GM13976 (cell line): ENCODE results near the gene WNK1.

Source experiments
- DNase-seq: peaks from one replicate; pipeline ENCODE4 v3.0.0; 2012; ENCODE audit warnings: low spot score
- in situ Hi-C: fragments of 300-500 bp; cut with MboI; formaldehyde crosslinking; loops from one replicate; pipeline ENCODE4 v1.12.0; 2022; ENCODE audit warnings: low sequenced_read_pairs, mixed read lengths, inconsistent platforms; ENCODE audit not compliant: unreplicated experiment
- TF ChIP-seq, protein P1 (sequence below): IDR thresholded peaks from 2 replicates; pipeline ENCODE4 v1.5.1; 2012; ENCODE audit warnings: borderline replicate concordance, mild to moderate bottlenecking; ENCODE audit not compliant: insufficient read depth; ENCODE audit errors: extremely low read depth, missing control alignments, control extremely low read depth

Gene WNK1

DNA sequence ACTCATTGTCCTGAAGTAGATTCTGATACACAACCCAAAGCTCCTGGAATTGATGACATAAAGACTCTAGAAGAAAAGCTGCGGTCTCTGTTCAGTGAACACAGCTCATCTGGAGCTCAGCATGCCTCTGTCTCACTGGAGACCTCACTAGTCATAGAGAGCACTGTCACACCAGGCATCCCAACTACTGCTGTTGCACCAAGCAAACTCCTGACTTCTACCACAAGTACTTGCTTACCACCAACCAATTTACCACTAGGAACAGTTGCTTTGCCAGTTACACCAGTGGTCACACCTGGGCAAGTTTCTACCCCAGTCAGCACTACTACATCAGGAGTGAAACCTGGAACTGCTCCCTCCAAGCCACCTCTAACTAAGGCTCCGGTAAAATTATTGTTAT, 133.3 kb downstream of the WNK1 start:
- TF ChIP-seq, protein P1, sequence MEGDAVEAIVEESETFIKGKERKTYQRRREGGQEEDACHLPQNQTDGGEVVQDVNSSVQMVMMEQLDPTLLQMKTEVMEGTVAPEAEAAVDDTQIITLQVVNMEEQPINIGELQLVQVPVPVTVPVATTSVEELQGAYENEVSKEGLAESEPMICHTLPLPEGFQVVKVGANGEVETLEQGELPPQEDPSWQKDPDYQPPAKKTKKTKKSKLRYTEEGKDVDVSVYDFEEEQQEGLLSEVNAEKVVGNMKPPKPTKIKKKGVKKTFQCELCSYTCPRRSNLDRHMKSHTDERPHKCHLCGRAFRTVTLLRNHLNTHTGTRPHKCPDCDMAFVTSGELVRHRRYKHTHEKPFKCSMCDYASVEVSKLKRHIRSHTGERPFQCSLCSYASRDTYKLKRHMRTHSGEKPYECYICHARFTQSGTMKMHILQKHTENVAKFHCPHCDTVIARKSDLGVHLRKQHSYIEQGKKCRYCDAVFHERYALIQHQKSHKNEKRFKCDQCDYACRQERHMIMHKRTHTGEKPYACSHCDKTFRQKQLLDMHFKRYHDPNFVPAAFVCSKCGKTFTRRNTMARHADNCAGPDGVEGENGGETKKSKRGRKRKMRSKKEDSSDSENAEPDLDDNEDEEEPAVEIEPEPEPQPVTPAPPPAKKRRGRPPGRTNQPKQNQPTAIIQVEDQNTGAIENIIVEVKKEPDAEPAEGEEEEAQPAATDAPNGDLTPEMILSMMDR, result no peak
- in situ Hi-C loops, result no loop called here
- no peak for DNase-seq

DNA sequence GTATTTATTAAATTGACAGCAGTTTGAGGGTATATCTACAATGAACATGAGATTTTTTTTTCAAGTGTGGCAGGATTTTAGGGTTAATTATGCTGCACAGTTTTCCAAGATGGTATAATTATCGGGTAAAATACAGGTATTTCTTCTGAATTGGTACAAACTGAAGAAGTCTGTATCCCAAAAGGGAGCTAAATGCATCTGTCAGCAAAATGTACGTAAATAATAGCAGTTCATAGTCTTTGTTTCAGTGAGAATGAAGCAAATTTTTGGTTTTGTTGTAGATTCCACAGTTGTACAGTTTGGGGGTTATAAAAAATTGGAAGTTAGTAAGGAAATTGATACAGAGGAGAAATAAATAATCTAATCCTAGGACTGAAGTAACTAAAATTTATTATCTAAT, 133.8 kb downstream of the WNK1 start:
- DNase-seq, result no peak
- in situ Hi-C loops, result no loop called here
- TF ChIP-seq, protein P1, result no peak

DNA sequence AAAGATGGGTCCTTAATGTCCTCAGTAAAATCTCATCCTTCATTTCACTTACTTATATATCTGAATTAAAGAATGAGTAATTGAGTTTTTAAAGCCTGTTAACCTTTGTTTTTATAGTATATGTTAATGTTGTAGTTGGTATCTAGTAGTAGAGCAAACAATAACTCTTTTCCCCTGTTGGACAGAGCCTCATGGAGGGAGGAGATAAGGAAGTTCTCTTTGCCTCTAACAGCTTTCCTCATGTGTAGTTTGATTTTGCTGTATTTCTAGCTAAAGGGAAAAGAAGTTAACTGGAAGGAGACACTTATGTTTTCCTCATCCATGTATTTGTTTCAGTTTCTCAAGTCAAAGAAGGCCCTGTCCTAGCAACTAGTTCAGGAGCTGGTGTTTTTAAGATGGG, 141.8 kb downstream of the WNK1 start:
- TF ChIP-seq, protein P1, result no peak
- in situ Hi-C loops, result no loop called here
- no peak for DNase-seq

DNA sequence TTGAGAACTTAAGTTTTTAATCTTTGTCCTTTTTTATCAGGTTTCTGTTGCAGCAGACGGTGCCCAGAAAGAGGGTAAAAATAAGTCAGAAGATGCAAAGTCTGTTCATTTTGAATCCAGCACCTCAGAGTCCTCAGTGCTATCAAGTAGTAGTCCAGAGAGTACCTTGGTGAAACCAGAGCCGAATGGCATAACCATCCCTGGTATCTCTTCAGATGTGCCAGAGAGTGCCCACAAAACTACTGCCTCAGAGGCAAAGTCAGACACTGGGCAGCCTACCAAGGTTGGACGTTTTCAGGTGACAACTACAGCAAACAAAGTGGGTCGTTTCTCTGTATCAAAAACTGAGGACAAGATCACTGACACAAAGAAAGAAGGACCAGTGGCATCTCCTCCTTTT, 143.7 kb downstream of the WNK1 start:
- DNase-seq, result no peak
- in situ Hi-C loops, result no loop called here
- TF ChIP-seq, protein P1, result no peak

DNA sequence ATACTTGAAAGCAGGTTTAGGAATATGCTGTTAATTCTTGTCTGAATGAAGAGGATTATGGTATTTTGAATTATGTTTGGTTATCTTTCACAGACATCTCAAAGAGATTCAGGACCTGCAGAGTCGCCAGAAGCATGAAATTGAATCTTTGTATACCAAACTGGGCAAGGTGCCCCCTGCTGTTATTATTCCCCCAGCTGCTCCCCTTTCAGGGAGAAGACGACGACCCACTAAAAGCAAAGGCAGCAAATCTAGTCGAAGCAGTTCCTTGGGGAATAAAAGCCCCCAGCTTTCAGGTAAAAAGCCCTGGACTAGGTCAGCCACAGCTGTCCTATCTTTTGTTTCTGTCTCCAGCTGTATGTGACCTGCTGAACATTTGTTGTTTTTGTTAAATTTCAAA, 145.0 kb downstream of the WNK1 start:
- in situ Hi-C loops, result no loop called here
- TF ChIP-seq, protein P1, result no peak
- DNase-seq, result no peak

DNA sequence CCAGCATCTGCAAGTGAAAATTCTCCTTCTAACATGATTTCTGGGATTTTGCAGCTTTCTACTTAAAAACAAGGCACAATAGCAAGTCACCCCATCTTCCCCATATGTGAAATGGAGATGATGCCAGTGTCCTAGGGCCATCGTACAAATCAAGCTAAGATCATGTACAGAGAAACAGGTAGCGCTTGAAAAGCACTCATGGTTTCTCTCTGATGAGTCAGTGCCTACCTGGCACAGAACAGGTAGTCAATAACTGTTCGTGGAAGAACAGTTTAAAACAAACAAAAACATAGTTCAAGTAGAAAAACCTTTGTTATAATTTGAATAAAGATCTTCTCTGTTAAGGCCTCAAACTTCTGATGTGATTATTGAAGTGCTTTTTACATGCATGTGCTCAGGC, 150.2 kb downstream of the WNK1 start:
- TF ChIP-seq, protein P1, result no peak
- DNase-seq, result no peak
- in situ Hi-C loops, result no loop called here

DNA sequence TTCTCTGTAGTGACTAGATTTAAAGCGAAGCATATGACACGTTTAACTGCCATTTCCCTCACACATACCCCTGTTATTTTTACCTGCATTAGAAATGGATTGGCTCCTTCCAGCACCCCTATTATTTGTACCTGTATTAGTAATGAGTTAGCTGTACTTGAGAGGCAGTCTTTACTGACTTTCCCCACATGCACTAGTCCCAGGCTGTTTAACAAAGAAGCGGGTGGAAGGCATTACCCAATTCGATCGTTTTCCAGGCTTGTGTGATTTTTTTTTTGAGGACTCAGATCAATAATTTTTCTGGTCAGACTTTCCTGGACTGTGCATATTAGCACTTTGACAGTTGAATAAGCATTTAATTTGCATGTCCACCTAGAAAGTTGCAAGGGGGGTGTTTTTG, 150.7 kb downstream of the WNK1 start:
- DNase-seq, result no peak
- in situ Hi-C loops, result no loop called here

More for the DNA sequence above, 150.7 kb downstream of the WNK1 start:
- TF ChIP-seq, protein P1, result no peak
